GM12801 (cell line): ENCODE measurements around the gene PHYHIPL.

ENCODE experiments used
- TF ChIP-seq, protein P1 (sequence below): IDR thresholded peaks from one replicate; pipeline ENCODE4 v1.5.1; 2011; ENCODE audit warnings: control low read depth; ENCODE audit not compliant: insufficient read length; ENCODE audit errors: extremely low read depth

PHYHIPL gene

DNA sequence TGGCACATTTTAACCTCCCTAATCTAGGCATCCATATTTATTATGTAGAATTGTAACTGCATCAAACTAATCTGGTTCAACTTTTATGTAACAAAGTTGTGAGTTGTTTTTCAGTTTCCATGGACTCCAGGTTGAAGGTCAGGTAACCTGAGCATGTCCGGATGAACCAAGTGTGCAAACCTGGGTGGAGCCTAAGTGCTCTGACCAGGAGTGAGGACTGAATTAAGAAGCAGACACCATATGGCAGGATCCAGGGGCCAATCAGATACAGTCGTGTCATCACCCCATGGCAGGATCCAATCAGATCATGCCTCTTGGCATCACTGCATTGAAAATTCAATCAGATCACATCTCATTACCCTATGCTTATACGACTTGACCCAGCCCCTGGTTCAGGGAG lies 41.2 kb upstream of the PHYHIPL start:
- TF ChIP-seq, protein P1, sequence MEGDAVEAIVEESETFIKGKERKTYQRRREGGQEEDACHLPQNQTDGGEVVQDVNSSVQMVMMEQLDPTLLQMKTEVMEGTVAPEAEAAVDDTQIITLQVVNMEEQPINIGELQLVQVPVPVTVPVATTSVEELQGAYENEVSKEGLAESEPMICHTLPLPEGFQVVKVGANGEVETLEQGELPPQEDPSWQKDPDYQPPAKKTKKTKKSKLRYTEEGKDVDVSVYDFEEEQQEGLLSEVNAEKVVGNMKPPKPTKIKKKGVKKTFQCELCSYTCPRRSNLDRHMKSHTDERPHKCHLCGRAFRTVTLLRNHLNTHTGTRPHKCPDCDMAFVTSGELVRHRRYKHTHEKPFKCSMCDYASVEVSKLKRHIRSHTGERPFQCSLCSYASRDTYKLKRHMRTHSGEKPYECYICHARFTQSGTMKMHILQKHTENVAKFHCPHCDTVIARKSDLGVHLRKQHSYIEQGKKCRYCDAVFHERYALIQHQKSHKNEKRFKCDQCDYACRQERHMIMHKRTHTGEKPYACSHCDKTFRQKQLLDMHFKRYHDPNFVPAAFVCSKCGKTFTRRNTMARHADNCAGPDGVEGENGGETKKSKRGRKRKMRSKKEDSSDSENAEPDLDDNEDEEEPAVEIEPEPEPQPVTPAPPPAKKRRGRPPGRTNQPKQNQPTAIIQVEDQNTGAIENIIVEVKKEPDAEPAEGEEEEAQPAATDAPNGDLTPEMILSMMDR: no peak

DNA sequence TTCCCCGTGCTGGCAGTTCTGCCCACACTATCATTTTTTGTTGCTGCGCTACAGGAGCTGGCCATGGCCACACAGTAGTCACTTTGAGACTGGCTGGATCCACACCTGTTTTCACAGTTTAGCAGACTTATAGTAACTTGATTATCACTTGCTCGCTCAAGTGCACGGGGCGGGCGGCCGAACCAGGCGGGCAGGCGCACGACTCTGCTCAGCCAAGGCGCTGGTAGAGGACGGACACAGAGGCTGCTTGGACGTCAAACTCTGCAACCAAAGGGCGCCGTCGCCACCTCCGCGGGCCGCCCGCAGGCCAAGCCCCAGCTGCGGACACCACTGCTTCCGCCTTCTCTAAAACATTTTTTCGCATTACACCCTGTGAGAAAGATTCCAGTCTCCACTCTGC lies 38.4 kb upstream of the PHYHIPL start:
- TF ChIP-seq, protein P1: no peak

DNA sequence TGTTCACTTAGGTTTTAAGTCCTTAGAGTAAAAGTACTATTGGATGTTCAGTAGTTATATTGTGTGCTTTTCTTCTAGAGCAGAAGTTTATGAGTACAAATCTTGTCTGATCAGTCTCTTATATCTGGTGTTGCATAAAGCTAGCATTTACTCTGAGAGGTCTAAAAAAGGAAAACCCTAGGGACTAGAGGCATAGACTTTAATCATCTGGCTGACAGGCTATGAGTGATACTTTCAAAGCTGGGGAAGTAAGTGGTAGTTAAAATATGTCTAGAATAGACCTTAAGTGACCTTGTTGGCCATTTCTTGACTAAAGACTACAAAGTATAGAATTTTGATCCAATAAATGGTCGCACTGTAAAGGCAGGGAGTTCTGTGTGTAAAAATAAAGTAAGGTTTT lies 32.9 kb upstream of the PHYHIPL start:
- TF ChIP-seq, protein P1: no peak

DNA sequence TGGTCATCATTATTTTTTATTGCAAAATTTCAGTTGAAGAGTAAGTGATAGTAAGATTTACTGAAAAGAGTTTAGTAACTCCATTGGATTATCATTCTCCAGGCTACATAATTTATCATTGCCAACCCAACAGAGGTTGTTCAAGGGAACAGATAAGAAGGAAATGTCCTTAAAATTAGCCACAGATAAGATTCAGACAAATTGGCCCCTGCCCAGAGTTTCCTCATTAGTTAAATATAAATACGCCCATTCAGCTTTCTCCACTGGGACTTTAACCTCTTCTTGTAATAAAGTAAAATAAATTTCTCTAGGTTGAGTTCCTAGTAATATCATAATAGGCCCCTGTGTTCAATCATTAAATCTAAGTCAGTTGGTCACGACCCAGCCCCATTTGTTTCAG lies 27.7 kb upstream of the PHYHIPL start:
- TF ChIP-seq, protein P1: no peak

DNA sequence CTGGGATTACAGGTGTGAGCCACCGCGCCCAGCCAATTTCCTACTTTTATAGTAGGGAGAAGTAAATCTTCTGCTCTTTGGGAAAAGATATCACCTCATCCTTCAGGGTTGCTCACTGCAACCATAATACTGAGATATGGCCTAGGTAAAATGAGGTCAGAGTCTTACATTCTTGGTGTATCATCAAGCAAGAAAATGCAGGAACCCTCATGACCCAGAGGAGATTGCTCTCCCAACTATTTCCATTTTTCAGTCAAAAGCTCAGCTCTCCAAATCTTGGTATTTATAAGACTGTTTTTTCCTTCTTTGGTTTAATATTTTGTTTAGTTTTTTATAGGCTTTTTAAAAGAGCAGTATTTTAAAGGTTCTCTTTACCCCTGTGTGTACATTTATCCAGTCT lies 20.9 kb upstream of the PHYHIPL start:
- TF ChIP-seq, protein P1: no peak

DNA sequence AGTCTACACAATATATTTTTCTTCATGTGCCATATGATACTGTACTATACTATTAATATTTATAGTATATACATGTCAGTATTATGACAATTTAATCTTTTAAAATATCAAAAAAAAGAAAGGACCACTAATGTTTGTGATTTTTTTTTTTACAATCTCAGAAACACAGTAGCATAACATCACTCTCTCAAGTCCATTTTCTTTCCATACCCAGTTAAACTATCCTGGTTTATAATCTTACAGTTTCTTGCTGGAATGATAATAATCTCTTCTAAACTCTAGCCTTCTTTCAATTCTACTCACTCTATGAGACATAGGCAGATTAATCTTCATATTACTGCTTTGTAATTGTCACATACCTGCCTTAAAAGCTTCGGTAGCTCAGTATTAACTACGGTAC lies 8.9 kb upstream of the PHYHIPL start:
- TF ChIP-seq, protein P1: no peak

DNA sequence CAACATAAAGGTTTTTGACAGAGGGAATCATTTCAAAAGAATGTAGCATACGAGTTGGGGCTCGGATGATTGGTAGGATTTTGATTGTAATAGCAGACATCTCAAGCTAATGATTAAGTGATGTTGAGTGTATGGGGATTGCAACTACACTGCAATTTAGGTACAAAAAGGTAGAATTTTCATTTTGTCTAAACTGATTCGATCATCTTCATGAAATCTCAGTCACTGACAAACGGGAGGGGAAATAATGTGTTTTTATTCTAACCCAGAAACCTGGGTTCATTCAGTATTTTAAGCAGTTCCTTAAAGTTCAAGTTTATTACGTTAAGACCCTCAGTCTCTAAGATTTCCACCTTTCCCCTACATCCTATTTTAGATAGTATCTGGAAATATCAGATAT lies 3.9 kb upstream of the PHYHIPL start:
- TF ChIP-seq, protein P1: no peak

DNA sequence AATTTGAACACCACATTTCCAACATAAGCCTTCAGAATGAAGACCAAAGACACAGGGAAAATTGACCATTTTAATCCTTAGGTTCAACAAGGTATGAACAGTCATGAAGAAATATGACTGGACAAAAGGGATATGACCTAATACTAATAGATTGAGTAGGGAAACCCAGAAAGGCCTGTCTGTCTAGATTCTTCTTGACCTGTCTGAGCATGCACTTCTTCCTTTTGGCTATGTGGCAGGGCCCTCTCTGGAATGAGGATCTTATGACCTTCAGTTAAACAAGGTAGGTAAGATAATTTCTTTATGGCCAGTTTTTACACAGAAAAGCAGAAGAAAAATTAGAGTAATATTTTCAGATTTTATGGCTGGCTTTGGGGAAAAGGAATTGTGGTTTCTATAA lies 3.0 kb upstream of the PHYHIPL start:
- TF ChIP-seq, protein P1: no peak
